Neutrophil (primary cell): Measurements from ENCODE around the gene MDFIC2.

ENCODE experiments used
- H3K27ac ChIP-seq: fragments of 200-600 bp; sonication (generic); 2 replicates; pipeline ENCODE4 v1.5.1; 2016; ENCODE audit warnings: mild to moderate bottlenecking, moderate library complexity
- H3K27me3 ChIP-seq: fragments of 200-600 bp; sonication (generic); 2 replicates; pipeline ENCODE4 v1.6.0; 2016; ENCODE audit warnings: mild to moderate bottlenecking
- H3K36me3 ChIP-seq: fragments of 200-600 bp; sonication (generic); 2 replicates; pipeline ENCODE4 v1.5.1; 2017
- H3K4me1 ChIP-seq, 2 experiments: fragments of 200-600 bp in 1 of 2; sonication (generic) in 1 of 2; 1 replicate in 1 of 2; 2 replicates in 1 of 2; pipeline versions ENCODE4 v1.5.1 to v1.6.1; 2013 to 2016; ENCODE audit warnings: low read depth in 1 of 2, low read length in 1 of 2, mild to moderate bottlenecking in 1 of 2, moderate library complexity in 1 of 2; ENCODE audit not compliant: control insufficient read depth in 1 of 2, insufficient read depth in 1 of 2
- H3K4me3 ChIP-seq, 2 experiments: fragments of 200-600 bp in 1 of 2; sonication (generic) in 1 of 2; 1 replicate in 1 of 2; 2 replicates in 1 of 2; pipeline ENCODE4 v1.5.1; 2013 to 2016; ENCODE audit warnings: low read depth in 1 of 2, low read length in 1 of 2, mild to moderate bottlenecking in 1 of 2, moderate library complexity in 1 of 2
- H3K9me3 ChIP-seq: fragments of 200-600 bp; sonication (generic); 2 replicates; pipeline ENCODE4 v1.5.1; 2016
- TF ChIP-seq, protein P1 (sequence below): fragments of 200-600 bp; sonication (generic); IDR thresholded peaks from 2 replicates; pipeline ENCODE4 v1.5.1; 2016; ENCODE audit warnings: antibody characterized with exemption

MDFIC2 gene

DNA sequence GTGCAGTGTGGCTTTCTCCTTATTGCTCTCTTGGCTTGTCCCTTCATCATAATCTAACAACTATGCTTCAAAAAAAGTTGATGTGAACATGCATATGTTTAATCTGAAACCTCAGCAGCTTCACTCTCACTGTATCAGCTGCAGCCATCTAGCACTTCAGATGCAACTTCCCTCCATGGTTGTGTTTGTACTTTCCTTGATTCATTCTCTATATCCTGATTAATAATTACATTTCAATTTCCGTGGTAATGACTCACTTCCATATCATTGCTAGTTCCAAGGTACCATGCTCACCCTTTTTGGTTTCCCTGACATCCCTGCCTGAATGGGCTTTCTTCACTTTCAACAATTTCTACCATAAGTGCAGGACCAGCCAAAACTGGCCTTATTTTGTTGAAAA is 51.2 kb downstream of the MDFIC2 start:
- TF ChIP-seq, protein P1, sequence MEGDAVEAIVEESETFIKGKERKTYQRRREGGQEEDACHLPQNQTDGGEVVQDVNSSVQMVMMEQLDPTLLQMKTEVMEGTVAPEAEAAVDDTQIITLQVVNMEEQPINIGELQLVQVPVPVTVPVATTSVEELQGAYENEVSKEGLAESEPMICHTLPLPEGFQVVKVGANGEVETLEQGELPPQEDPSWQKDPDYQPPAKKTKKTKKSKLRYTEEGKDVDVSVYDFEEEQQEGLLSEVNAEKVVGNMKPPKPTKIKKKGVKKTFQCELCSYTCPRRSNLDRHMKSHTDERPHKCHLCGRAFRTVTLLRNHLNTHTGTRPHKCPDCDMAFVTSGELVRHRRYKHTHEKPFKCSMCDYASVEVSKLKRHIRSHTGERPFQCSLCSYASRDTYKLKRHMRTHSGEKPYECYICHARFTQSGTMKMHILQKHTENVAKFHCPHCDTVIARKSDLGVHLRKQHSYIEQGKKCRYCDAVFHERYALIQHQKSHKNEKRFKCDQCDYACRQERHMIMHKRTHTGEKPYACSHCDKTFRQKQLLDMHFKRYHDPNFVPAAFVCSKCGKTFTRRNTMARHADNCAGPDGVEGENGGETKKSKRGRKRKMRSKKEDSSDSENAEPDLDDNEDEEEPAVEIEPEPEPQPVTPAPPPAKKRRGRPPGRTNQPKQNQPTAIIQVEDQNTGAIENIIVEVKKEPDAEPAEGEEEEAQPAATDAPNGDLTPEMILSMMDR = no peak

DNA sequence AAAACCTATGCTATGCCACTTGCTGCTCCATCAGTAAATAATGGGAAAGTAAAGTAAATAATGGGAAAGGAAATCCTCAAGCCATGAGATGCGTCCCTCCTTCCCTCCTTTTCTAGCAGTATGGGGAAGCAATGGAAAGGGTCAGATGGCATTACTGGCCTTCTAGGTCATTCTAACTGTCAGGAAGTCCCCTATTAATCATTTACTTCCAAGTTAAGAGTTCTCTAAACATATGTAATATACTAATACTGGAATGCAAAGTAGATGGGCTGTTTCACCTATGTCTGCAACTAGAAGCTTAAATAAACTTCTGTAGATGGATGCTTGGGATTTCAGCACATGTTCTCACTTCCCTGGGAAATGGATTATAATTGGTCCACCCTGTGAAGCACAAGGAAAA is 55.9 kb downstream of the MDFIC2 start:
- no peaks in the 10 kb centered on the region for H3K4me1 ChIP-seq
- no peak overlapping the region for H3K27ac ChIP-seq
- no peaks in the 10 kb centered on the region for H3K36me3 ChIP-seq
- H3K9me3 ChIP-seq = no peaks in the 10 kb centered on the region
- TF ChIP-seq, protein P1 = no peak
- H3K27me3 ChIP-seq = no peaks in the 10 kb centered on the region
- H3K4me3 ChIP-seq = no peak overlapping the region

More for the DNA sequence above, 51.2 kb downstream of the MDFIC2 start:
- no peaks in the 10 kb centered on the region for H3K36me3 ChIP-seq
- no peak overlapping the region for H3K4me3 ChIP-seq
- no peak overlapping the region for H3K27ac ChIP-seq
- H3K9me3 ChIP-seq = no peaks in the 10 kb centered on the region
- H3K4me1 ChIP-seq = no peaks in the 10 kb centered on the region
- H3K27me3 ChIP-seq = no peaks in the 10 kb centered on the region

- H3K4me3 ChIP-seq = no peak overlapping the region
- H3K4me1 ChIP-seq = no peaks in the 10 kb centered on the region
- H3K36me3 ChIP-seq = no peaks in the 10 kb centered on the region
- no peak overlapping the region for H3K27ac ChIP-seq
- H3K27me3 ChIP-seq = no peaks in the 10 kb centered on the region
- no peaks in the 10 kb centered on the region for H3K9me3 ChIP-seq
- TF ChIP-seq, protein P1 = no peak
These were observed 61.9 kb downstream of the MDFIC2 start for GRCh38 chr3:70250492-70250891.

- no peaks in the 10 kb centered on the region for H3K4me1 ChIP-seq
- no peak overlapping the region for H3K4me3 ChIP-seq
- no peaks in the 10 kb centered on the region for H3K9me3 ChIP-seq
- TF ChIP-seq, protein P1 = no peak
- H3K27ac ChIP-seq = no peak overlapping the region
- H3K36me3 ChIP-seq = no peaks in the 10 kb centered on the region
- H3K27me3 ChIP-seq = no peaks in the 10 kb centered on the region
These were observed 62.8 kb downstream of the MDFIC2 start for GRCh38 chr3:70249509-70250160.

GRCh38 chr3:70248856-70249255 is 63.6 kb downstream of the MDFIC2 start:
- no peak overlapping the region for H3K4me3 ChIP-seq
- no peaks in the 10 kb centered on the region for H3K9me3 ChIP-seq
- H3K4me1 ChIP-seq = no peaks in the 10 kb centered on the region
- TF ChIP-seq, protein P1 = no peak
- no peaks in the 10 kb centered on the region for H3K36me3 ChIP-seq
- no peaks in the 10 kb centered on the region for H3K27me3 ChIP-seq
- H3K27ac ChIP-seq = no peak overlapping the region
